ENCODE data around the gene SLC38A3.

DNA sequence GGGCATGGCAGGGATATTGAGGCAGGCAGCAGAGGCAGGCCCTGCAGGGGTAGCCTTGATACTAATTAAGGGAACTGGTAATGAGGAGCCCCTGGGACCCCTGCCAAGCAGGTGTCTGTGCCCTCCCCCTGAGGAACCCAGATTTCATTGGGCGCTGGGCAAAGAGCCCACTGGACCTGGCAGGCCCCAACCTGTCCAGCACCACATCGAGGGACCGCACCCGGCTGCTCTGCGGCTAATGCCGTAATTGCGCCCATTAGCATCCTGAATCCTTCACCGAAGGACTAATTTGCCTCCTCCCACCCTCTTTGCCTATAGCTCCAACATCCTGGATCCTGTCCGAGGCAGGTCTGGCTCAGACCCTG, 50.2 kb downstream of the SLC38A3 start:
- TF ChIP-seq, protein P1, sequence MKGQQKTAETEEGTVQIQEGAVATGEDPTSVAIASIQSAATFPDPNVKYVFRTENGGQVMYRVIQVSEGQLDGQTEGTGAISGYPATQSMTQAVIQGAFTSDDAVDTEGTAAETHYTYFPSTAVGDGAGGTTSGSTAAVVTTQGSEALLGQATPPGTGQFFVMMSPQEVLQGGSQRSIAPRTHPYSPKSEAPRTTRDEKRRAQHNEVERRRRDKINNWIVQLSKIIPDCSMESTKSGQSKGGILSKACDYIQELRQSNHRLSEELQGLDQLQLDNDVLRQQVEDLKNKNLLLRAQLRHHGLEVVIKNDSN (IDR thresholded peaks at IDR 0.05): no peak
- TF ChIP-seq EP300 (IDR thresholded peaks at IDR 0.05; ENCODE audit: borderline replicate concordance): no peak
- TF ChIP-seq RAD21 (IDR thresholded peaks at IDR 0.05; ENCODE audit: low read depth): no peak
- no peak for TF ChIP-seq FOXM1 (IDR thresholded peaks at IDR 0.05; ENCODE audit: borderline replicate concordance, low read depth)
- TF ChIP-seq YY1 (IDR thresholded peaks at IDR 0.05; ENCODE audit: low read depth): no peak
- TF ChIP-seq, protein P2, sequence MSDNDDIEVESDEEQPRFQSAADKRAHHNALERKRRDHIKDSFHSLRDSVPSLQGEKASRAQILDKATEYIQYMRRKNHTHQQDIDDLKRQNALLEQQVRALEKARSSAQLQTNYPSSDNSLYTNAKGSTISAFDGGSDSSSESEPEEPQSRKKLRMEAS (IDR thresholded peaks at IDR 0.05): no peak
- TF ChIP-seq TCF12 (IDR thresholded peaks at IDR 0.05; ENCODE audit: low read depth): no peak
- TF ChIP-seq CREB1 (IDR thresholded peaks at IDR 0.05; ENCODE audit: low read depth): no peak
- TF ChIP-seq CEBPB (IDR thresholded peaks at IDR 0.05): no peak
- TF ChIP-seq NFIC (IDR thresholded peaks at IDR 0.05): no peak
